Mucosa of stomach (tissue), 1 donor: Measurements from ENCODE around the gene GARIN5B.
"Not testable (repeated sequence)": the region's sequence is repeated elsewhere in the genome, so short reads cannot be mapped to it uniquely, and the experiment has no call there.

ENCODE experiments used
- H3K27me3 ChIP-seq: one replicate; pipeline ENCODE4 v1.7.0; 2013; ENCODE audit warnings: mild to moderate bottlenecking, low read length; ENCODE audit not compliant: control insufficient read depth, insufficient read depth
- H3K36me3 ChIP-seq: one replicate; pipeline ENCODE4 v1.7.0; 2013; ENCODE audit warnings: low read length; ENCODE audit not compliant: control insufficient read depth, insufficient read depth
- H3K4me1 ChIP-seq: one replicate; pipeline ENCODE4 v1.7.0; 2013; ENCODE audit warnings: mild to moderate bottlenecking, low read length; ENCODE audit not compliant: control insufficient read depth, insufficient read depth
- H3K4me3 ChIP-seq: one replicate; pipeline ENCODE4 v1.7.0; 2013; ENCODE audit warnings: low read length
- H3K9ac ChIP-seq: one replicate; pipeline ENCODE4 v1.7.0; 2013; ENCODE audit warnings: mild to moderate bottlenecking, low read length, moderate library complexity
- H3K9me3 ChIP-seq: one replicate; pipeline ENCODE4 v1.7.0; 2013; ENCODE audit warnings: mild to moderate bottlenecking, low read length, moderate library complexity; ENCODE audit not compliant: control insufficient read depth
- donor health status: Pancreatic carcinoma.

Gene GARIN5B

DNA sequence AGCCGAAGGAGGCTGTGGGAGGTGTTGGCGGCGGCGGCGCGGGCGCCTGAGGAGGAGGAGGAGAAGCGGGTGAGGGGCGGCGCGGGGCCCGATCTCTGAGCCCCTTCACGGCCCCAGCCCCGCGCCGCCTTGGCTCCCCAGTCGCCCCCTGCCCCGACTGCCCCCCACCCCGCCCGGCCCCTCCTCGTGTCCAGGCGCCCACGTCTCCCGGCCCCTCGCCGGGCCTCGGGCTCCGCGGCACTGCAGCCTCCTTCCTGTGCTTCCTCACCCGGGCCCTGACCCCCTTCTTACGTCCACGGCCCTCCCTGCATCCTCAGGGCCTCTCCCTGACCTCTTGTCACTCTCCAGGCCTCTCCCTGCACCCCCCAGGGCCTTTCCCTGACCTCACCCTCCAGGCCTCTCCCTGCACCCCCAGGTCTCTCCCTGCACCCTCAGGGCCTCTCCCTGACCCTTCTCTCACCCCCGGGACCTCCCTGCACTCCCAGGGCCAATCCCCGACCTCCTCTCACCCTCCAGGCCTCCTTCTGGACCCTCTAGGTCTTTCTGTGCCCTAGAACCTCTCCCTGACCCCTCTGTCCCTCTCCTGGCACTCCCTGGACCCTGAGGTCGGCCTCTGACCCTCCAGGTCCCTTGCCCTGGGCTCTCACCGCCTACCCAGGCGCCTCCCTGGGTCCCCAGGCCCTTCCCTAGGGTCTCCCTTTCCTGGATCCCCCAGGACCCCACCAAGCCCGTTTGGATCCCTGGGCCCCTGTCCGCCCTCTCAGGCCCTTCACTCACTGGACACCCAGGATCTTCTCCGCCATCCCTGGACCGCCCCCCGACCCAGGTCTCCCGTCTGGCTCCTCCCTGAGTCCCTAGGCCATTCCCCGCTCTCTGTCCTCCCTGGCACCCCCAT, 22.9 kb downstream of the GARIN5B start:
- H3K9me3 ChIP-seq: no peaks in the 10 kb centered on the region
- no peaks in the 10 kb centered on the region for H3K27me3 ChIP-seq
- peak overlapping the region; percentile 97 for H3K9ac ChIP-seq
- H3K4me3 ChIP-seq: peak overlapping the region; percentile 60
- peaks cover 17% of the 10 kb centered on the region for H3K4me1 ChIP-seq
- H3K36me3 ChIP-seq: no peaks in the 10 kb centered on the region

DNA sequence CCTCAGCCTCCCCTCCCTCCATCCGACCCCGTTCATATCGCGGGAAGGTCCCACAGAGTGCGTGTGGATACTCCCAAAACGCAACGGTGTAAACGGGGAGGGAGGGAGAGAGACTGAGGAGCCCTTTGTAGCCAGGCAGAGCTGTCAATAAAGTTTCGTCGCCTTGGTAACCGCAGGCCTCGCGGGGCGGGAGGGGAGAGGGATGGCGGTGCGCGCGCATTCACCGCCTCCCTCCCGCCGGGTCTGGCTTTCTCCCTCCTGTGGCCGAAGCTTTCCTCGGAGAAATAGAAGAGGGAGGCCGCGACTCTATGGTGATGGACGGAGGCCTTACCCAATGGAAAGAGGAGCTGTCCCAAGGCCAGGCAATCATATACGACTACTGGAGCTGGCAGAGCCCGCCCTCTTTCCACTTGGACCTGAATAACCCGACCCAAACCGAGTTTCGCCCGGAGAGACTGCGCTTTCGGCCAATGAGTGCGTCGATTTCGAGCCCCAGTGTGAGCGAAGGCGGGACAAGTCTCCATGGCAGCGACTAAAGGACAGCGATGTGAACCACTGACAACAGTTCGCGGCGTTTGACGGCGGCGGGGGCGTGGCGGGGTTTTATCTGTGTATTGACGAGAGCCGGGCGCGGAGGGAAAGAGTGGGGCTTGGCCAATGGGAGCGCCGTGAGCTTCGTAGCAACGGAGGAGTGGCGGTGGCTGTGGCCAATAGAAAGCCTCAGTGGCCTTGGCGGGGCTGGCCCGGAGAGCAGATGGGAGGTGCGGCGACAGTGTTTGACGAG, 23.8 kb downstream of the GARIN5B start, which contains the start of gene KMT5C:
TSS of gene KMT5C (plus strand) at position 772 of the 784 bp plus-strand sequence. CDS start 2,061 bp downstream, outside the sequence.
- peaks cover 19% of the 10 kb centered on the region for H3K4me1 ChIP-seq
- H3K4me3 ChIP-seq: peak within 1 kb of the TSS; percentile 60
- no peaks in the 10 kb centered on the region for H3K36me3 ChIP-seq
- peak within 1 kb of the TSS; percentile 97 for H3K9ac ChIP-seq
- no peaks in the 10 kb centered on the region for H3K27me3 ChIP-seq
- H3K9me3 ChIP-seq: no peaks in the 10 kb centered on the region

DNA sequence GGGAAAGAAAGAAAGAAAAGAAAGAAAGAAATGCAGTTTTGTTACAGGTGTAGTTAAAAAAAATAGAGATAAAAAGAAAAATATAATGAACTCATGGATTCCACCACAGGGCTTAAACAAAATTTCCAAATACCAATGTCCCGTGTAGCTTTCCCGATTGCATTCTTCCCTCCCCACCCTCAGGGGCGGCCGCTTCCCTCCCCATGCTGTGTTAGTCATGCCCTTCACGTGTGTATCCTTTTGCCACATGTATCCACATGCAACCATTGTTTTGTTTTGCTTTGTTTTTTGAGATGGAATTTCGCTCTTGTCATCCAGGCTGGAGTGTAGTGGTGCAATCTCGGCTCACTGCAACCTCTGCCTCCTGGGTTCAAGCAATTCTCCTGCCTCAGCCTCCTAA, 27.0 kb downstream of the GARIN5B start:
- Histone ChIP-seq H3K4me1 (peaks cover 26% of the 10 kb centered on the region), H3K9me3 (no peaks in the 10 kb centered on the region), H3K4me3 (no peak overlapping the region), H3K36me3 (no peaks in the 10 kb centered on the region), H3K9ac (no peak overlapping the region), H3K27me3 (no peaks in the 10 kb centered on the region)

DNA sequence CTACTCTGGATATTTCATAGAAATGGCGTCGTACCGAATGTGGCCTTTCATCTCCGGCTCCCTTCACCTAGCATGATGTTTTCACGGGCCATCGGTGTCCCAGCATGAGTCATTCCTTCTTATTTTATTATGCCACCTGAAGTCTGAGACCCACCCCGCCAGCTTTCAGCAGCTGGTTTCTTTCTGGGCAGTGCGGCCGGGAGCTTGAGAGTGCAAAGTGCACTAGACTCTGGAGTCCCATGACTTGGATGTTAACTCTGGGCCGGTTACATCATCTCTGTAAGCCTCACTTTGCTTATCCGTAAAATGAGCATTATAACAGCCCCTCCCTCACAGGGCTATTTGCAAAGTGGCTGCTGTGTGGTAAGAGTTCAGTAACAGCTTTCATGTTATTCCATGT, 29.2 kb downstream of the GARIN5B start:
- no peaks in the 10 kb centered on the region for H3K27me3 ChIP-seq
- no peak overlapping the region for H3K4me3 ChIP-seq
- no peaks in the 10 kb centered on the region for H3K36me3 ChIP-seq
- no peak overlapping the region for H3K9ac ChIP-seq
- peaks cover 16% of the 10 kb centered on the region for H3K4me1 ChIP-seq
- no peaks in the 10 kb centered on the region for H3K9me3 ChIP-seq

DNA sequence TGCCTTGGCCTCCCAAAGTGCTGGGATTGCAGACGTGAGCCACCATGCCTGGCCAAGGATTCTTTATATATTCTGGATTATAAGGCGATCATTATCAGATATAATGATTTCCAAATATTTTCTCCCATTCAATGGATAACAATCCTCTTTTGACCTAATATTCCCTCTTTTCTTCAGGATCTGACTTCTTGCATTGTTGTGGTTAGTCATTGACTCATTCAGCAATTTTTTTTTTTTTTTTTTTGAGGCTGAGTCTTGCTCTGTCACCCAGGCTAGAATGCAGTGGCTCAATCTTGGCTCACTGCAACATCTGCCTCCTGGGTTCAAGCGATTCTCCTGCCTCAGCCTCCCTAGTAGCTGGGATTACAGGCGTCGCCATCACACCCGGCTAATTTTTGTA, 33.3 kb downstream of the GARIN5B start:
- H3K9me3 ChIP-seq, H3K36me3 ChIP-seq, H3K27me3 ChIP-seq, H3K9ac ChIP-seq, H3K4me3 ChIP-seq: not testable (repeated sequence)
- peaks cover 17% of the 10 kb centered on the region for H3K4me1 ChIP-seq

DNA sequence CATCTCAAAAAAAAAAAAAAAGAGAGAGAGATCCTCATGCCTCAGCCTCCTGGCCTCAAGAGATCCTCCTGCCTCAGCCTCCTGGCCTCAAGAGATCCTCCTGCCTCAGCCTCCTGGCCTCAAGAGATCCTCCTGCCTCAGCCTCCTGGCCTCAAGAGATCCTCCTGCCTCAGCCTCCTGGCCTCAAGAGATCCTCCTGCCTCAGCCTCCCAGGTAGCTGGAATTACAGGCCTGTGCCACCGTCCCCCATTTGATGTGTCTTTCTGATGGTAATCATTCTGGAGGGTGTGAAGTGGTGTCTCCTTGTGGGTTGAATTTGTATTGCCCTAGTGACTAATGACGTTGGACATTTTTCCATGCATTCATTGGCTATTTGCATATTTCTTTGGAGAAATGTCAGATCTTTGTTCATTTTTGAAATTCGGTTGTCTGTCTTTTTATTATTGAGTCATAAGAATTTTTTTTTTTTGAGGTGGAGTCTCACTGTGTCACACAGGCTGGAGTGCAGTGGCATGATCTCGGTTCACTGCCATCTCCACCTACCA, 34.2 kb downstream of the GARIN5B start:
- not testable (repeated sequence) for H3K4me3 ChIP-seq, H3K9ac ChIP-seq, H3K36me3 ChIP-seq, H3K27me3 ChIP-seq, H3K9me3 ChIP-seq
- peaks cover 12% of the 10 kb centered on the region for H3K4me1 ChIP-seq

DNA sequence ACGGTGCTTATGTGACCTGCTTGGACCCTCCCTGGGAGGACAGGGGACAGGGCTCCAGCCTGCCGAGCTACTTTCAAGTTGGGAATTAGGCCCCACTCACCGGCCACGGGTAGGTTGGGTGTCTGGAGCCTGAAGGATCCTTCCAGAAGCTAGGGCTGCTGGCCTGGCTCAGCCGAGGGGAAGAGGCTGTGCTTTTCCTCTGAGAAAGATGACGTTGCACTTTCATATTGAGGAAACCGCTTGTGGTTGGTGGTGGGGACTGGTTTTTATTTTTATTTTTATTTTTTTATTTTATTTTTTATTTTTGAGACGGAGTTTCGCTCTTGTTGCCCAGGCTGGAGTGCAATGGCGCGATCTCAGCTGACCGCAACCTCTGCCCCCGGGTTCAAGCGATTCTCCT, 37.9 kb downstream of the GARIN5B start, which contains the start of gene TMEM150B:
TSS of gene TMEM150B (minus strand) at position 170 of the 400 bp plus-strand sequence. CDS start 4,305 bp downstream, outside the sequence.
- H3K9ac ChIP-seq: no peak within 1 kb of the TSS
- peaks cover 31% of the 10 kb centered on the region for H3K4me1 ChIP-seq
- no peaks in the 10 kb centered on the region for H3K9me3 ChIP-seq
- H3K27me3 ChIP-seq: no peaks in the 10 kb centered on the region
- no peaks in the 10 kb centered on the region for H3K36me3 ChIP-seq
- H3K4me3 ChIP-seq: no peak within 1 kb of the TSS

DNA sequence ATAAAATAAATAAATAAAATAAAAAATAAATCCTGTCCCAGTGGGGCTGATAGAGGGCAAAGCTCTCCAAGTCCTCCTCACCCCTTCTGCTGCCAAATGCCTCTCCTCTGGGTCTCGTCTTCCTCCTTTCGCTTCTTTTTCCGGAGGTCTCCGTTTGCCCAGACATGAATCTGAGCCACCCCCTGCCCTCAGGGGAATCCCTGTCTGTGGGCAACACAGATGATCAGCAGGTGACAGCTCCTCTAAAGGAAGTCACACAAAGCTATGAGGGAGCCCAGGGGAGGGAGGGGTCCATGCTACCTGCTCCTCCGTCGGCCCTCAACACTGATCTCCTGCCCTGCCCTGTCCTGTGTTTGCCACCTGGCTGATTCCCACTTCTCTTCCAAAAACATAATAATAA, 38.4 kb downstream of the GARIN5B start:
- H3K9me3 ChIP-seq: no peaks in the 10 kb centered on the region
- peaks cover 4% of the 10 kb centered on the region for H3K27me3 ChIP-seq
- H3K36me3 ChIP-seq: no peaks in the 10 kb centered on the region
- peaks cover 31% of the 10 kb centered on the region for H3K4me1 ChIP-seq
- H3K9ac ChIP-seq: no peak overlapping the region
- H3K4me3 ChIP-seq: no peak overlapping the region

DNA sequence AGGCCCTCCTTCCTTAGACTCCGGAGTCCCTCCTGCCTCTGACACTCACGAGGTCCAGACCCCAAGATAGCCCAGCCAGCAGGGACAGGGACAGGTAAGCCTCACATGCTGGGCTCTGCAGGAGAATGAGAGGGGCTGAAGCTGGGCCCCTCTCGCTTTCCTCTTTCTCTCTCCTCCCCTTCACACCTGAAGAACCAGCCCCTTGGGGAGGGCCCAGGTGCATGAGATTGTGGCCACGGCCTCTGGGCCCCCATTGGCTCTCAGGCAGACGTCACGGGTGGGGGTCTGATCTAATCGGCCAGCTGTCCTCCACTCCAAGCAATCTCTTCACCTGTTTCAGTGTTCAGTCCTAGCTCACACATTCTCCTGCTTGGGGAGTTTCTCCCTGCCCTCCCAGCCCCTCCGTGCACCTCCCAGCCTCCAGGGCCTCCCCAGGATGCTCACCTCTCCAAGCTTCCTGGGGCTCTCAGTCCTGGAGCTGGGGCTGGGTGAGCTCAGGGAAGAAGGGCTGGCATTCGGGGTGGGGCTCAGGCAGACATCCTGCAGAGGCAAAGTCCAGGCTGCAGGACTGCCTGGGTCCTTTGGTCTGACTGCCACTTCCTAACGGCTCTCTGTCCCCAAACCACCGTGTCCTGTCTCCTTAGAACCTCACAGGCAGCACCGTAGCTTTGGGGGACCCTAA, 40.7 kb downstream of the GARIN5B start:
- Histone ChIP-seq H3K4me1 (peaks cover 23% of the 10 kb centered on the region), H3K27me3 (peaks cover 6% of the 10 kb centered on the region), H3K9ac (peak overlapping the region; percentile 9), H3K36me3 (no peaks in the 10 kb centered on the region), H3K9me3 (no peaks in the 10 kb centered on the region), H3K4me3 (no peak overlapping the region)

DNA sequence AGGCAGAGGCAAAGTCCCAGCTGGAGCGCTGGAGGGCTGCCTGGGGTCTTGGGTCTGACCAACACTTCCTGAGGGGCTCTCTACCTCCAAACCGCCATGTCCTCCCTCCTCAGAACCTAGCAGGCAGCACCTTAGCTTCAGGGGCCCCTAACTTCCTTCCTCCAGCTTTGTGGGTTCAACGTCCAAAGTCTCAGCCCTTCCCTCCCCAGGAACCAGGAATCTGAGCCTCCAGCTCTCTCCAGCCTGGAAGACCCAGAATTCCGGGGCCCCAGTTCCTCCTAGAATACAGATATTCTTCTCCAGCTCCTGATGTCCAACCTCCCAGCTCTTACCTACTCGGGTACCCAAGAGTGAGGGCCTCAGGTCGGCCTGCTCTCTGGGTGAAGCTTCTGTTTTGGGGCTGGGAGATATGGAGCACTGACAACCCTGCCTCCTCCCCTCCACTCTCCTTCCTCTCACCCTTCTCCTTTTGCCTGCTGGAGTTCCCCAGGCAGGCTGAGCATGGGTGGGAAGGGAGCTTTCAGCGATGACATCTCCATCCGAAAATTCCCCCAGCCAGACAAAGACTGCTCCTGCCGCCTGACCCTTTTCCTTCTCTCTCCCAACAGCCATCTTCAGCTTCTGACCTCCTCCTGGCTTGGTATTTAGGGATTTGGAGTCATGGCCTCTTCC, 41.5 kb downstream of the GARIN5B start:
- no peaks in the 10 kb centered on the region for H3K9me3 ChIP-seq
- peak overlapping the region; percentile 9 for H3K9ac ChIP-seq
- no peak overlapping the region for H3K4me3 ChIP-seq
- H3K4me1 ChIP-seq: peaks cover 23% of the 10 kb centered on the region
- no peaks in the 10 kb centered on the region for H3K36me3 ChIP-seq
- peaks cover 6% of the 10 kb centered on the region for H3K27me3 ChIP-seq

DNA sequence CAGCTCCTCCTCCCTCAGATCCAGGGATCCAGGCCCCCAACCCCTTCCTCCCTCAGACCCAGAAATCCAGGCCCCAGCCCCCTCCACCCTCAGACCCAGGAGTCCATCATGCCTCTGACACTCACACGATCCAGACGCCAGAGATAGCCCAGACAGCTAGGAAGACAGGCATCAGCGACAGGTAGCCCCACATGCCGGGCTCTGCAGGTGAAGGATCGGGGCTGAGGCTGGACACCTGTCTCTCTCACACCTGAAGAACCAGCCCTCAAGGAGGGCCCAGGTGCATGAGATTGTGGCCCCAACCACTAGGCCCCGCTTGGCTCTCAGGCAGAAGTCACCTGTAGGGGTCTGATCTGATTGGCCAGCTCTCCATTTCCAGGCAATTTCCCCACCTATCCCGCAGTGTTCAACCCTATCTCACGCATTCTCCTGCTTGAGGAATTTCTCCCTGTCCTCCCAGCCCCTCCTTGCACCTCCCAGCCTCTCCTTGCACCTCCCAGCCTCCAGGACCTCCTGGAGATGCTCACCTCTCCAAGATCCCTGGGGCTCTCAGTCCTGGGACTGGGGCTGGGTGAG, 42.1 kb downstream of the GARIN5B start:
- H3K4me1 ChIP-seq: peaks cover 23% of the 10 kb centered on the region
- H3K27me3 ChIP-seq: peaks cover 6% of the 10 kb centered on the region
- H3K9me3 ChIP-seq: no peaks in the 10 kb centered on the region
- no peak overlapping the region for H3K4me3 ChIP-seq
- H3K36me3 ChIP-seq: no peaks in the 10 kb centered on the region
- no peak overlapping the region for H3K9ac ChIP-seq
